HG03097 (cell line): ENCODE results near the gene ZNF592.

ENCODE experiments used
- ATAC-seq: cut with Tn5 transposase; IDR thresholded peaks from one replicate; pipeline ENCODE4 v1.9.1; 2021; ENCODE audit not compliant: unreplicated experiment, low FRiP score

ZNF592 gene, protein sequence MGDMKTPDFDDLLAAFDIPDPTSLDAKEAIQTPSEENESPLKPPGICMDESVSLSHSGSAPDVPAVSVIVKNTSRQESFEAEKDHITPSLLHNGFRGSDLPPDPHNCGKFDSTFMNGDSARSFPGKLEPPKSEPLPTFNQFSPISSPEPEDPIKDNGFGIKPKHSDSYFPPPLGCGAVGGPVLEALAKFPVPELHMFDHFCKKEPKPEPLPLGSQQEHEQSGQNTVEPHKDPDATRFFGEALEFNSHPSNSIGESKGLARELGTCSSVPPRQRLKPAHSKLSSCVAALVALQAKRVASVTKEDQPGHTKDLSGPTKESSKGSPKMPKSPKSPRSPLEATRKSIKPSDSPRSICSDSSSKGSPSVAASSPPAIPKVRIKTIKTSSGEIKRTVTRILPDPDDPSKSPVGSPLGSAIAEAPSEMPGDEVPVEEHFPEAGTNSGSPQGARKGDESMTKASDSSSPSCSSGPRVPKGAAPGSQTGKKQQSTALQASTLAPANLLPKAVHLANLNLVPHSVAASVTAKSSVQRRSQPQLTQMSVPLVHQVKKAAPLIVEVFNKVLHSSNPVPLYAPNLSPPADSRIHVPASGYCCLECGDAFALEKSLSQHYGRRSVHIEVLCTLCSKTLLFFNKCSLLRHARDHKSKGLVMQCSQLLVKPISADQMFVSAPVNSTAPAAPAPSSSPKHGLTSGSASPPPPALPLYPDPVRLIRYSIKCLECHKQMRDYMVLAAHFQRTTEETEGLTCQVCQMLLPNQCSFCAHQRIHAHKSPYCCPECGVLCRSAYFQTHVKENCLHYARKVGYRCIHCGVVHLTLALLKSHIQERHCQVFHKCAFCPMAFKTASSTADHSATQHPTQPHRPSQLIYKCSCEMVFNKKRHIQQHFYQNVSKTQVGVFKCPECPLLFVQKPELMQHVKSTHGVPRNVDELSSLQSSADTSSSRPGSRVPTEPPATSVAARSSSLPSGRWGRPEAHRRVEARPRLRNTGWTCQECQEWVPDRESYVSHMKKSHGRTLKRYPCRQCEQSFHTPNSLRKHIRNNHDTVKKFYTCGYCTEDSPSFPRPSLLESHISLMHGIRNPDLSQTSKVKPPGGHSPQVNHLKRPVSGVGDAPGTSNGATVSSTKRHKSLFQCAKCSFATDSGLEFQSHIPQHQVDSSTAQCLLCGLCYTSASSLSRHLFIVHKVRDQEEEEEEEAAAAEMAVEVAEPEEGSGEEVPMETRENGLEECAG (N-terminal part only)

DNA sequence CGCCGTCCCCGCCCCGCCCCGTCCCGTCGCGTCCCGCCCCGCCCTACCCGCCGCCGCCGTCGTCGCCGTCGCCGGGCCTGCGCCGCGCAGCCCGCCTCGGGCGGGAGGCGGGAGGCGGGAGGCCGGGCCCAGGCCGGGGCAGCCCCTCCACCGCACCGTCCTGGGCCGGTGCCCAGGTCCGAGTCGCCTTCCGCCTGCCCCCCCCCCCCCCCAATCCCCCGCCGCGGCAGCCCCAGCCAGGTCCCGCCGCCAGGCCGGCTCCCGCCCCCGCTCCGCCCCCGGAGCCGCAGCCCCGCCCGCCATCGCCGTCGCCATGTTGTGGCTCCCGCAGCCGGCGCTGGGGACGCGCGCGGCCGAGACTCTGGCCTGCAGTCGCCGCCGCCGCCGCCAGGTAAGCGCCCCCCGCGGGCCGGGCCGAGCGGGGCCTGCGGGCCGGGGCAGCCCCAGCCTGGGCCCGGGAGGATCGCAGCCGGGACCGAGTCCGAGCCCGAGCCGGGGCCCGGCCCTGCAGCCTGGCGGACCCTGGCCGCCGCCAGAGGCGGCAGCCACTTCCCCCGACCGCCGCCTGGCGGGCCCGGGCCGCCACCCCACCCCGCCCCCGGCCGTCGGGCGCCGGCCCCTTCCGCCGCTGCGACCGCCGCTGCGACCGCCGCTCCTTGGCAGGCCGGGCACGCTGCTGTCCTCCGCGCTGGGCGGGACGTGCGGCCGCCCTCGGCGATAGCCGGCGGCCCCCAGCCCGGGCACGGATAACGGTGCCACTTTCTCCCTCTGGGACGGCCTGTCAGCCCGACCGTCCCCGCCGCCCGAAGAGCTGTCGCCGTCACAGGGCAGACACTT is at the start of gene ZNF592:
Gene ZNF592 (plus strand): TSS at position 319 of the 837 bp plus-strand sequence. CDS start 34,084 bp downstream, outside the sequence.
- ATAC-seq = peak; percentile 56

DNA sequence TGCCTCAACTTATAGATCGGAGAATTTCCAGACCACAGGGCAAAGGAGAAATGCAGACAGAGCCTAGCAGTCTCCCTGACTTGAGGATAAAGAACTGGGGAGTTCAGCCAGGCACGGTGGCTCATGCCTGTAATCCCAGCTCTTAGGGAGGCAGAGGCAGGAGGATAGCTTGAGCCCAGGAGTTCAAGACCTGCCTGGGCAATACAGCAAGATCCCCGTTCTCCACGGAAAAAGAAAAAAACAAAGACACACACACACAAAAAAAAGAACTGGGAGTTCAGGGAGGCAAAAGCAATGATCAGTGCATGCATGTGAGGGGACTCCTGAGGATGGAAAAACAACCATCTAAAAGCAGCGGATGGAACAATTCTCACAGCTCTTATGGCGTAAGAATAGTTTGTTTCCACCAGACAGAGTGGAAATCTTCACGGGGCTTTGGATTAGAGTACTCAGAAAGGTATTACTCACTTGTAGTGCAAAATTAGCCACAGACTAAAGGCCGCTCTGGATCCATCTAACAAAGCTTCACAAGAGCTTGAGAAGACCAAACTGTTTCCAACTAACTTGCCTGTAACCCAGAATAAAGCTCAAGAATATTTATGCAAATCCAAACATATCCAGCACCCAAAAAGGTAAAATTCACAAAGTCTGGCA is 48.7 kb upstream of the ZNF592 start:
- no peak for ATAC-seq

DNA sequence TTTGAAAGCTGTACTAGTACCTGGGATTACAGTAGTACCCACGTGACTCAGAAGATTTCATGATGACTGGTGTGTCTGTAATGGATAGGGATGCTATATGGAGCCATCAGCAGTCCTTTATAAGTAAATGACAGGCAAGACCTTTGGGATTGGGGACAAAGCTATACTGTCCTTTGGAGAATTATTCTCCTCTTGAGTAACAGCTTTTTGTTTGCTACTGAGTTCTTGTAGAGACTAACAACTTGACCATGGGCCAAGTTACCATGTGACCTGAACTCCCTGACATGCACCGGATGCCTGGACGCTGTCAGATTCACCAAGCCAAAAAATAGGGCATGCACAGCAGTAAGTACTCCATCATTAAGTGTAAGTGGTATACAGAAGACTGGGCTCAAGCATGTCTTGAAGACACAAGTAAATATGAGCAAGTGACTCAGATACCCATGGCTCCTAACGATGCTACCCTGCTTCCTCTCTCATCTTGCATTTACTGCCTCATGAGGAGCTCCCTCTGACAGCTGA is 45.4 kb upstream of the ZNF592 start:
- ATAC-seq = no peak

DNA sequence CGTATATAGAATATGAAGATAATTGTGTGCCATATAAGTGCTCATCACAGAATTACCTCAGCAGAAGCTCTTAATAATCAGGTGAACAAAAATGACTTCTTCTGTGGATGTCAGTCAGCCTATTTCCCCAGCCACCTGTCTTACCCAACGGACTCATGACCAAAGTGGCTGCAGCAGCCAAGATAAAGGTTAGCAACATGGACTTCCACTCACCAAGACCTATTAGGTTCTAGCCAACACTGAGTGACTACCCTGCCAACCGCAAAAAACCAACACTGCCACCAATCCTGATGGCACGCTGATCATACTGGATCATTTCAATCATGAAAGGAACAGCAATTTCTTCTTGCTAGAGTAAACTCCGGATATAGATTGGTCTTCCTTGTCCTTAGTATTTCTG is 44.6 kb upstream of the ZNF592 start:
- ATAC-seq = no peak

DNA sequence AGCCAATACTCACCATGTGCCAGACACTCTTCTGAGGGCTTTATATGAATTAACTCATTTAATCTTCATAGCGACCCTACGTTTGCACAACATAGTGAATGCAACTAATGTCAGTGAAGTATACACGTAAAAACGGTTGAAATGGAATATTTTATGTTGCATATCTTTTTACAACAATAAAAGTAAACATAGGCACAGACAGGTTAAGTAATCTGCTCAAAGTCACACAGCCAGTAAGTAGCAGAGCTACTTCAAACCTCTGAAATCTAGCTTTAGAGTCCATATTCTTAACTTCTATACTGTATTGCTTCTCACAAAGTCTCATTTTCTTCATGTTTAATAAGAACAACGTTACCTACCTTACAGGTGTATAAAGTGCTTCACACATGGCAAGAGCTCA is 34.0 kb upstream of the ZNF592 start:
- ATAC-seq = no peak

DNA sequence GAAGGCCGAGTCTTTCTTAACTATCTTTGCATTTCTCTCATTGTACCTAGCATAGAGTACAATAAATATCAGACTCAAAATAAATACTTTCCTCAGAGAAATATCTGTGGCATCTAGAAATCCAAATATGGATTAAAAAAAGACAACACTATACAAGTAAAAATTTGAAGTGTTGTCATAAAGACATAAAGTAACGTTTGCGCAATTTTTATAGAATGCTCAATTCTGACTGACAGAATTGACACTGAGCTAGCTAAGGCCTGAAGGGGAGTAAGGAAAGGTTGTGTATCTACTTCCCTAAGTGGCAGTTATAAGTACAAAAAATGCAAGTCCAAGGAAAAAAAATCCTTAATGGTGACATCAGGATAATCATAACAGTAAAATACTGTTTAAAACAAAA is 33.6 kb upstream of the ZNF592 start:
- no peak for ATAC-seq

DNA sequence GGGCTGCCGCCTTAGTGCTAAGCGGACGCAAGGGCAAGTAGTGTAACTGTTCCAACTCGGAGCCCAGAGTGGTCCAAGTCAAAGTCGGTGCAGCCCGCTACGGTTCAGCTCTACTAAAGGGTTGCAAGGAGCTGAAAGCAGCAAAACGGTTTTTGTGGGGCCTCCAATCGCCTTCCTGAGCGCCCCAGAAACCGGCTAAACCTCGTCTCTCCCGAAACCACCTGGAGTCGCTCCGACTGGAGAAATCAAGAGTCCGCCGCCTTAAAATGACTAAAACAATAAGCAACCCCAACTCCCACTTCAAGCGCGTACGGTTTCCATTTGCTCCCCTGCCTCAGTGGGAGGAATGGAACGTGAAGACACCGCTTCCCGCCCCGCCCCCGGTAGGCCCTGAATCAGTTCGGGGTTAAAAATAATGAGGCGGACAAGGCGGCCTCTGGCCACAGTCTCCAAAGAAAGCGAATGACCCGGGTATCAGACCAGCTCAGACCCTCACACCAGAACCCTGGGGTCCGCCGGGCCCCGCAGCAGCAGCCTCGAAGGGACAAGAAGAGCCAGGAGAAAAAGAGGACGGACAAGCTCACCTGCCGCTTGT is 32.9 kb upstream of the ZNF592 start:
- peak; percentile 4 for ATAC-seq

DNA sequence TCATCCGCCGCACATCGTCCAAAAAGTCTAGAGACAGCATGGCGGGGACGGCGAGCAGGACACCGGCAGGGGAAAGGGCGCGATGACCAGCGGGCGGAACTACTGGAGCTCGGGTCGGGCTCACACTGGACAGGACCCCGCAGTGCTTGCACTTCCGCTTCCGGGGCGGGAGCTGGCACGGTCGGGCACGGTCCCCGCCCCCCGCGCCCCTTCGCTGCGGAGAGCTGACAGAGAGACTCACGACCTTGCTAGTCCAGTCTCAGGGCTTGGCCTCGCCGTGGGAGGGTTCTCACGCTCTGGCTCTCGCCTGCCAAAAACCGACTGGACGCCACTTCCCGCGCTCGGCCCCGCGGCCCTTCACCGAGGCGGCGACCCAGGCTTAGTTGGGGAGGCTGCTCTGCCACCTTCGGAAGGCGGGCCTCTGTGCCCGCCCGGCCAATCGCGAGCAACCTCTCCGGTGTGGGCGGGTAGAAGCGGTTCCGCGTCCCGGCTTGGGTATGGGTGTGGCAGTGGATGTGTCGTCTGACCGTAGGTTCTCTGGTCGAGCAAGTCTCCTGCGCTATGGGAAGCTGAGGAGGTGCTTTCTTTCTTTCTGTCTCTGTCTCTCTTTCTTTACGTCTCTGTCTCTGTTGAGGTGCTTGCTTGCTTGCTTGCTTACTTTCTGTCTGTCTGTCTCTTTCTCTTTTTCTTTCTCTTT is 32.2 kb upstream of the ZNF592 start, which contains the start of gene SEC11A:
Gene SEC11A (minus strand): TSS at position 104 of the 697 bp plus-strand sequence. CDS start 64 bp downstream, at position 40.
- ATAC-seq = peak; percentile 92

DNA sequence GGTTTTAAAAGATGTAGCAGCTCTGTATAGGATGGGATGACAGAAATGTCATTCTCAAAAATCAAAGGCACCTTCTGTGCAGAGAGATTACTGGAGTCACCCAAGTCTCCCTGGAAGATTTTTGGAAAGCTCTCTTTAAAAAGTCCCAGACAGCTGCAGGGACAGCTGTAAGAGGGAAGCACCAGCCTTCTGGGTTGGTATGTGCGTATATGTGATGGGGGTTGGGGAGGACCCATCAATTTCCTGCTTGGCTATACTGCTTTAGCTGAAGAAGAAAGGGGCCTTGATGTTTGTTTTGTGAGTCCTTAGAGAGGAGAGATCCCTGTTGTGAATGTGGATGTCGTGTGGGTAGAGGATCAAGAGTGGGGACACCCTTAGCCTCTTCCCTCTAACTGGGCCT is 27.0 kb upstream of the ZNF592 start:
- no peak for ATAC-seq

DNA sequence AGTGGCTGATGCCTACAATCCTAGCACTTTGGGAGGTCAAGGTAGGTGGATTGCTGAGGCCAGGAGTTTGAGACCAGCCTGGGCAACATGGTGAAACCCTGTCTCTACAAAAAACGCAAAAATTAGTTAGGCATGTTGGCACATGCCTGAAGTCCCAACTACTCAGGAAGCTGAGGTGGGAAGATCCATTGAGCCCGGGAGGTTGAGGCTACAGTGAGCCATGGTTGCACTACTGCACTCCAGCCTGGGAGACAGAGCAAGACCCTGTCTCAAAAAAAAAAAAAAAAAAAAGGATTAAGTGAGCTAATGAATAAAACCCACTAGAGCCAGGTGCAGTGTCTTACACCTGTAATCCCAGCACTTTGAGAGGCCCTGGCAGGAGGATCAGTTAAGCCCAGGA is 25.8 kb upstream of the ZNF592 start:
- ATAC-seq = no peak

DNA sequence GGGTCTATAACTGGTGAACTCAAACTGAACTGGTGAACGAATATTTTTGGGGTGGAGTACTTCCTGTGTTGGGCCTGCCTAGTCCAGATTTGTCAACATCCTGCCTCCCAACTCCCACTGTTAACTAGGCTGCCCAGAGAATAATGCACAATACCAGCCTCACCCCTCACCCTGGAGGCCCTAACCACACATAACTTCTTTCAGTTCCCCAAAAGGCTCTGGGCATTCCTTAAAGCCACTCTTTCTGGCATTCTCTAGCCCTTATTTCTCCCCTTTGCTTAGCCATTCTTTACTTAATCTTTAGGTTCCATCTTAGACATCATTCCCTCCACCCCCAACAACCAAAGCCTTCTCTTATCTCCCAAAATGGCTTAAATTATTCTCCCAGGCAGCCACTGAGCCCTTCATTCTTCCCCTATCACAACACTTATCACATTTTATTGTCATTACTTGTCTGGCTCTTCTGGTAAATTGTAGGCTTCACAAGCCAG is 23.3 kb upstream of the ZNF592 start:
- ATAC-seq = peak; percentile 53

DNA sequence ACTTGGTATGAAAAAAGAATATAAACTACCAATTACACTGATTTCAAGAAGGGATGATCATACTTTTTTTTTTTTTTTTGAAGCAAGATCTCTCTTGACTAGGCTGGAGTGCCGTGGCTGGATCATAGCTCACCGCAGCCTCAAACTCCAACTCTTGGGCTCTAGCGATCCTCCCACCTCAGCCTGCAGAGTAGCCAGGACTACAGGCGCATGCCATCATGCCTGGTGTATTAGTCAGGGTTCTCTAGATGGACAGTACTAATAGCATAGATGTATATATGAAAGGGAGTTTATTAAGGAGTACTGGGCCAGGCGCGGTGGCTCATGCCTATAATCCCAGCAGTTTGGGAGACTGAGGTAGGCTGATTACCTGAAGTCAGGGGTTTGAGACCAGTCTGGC is 21.0 kb upstream of the ZNF592 start:
- no peak for ATAC-seq

DNA sequence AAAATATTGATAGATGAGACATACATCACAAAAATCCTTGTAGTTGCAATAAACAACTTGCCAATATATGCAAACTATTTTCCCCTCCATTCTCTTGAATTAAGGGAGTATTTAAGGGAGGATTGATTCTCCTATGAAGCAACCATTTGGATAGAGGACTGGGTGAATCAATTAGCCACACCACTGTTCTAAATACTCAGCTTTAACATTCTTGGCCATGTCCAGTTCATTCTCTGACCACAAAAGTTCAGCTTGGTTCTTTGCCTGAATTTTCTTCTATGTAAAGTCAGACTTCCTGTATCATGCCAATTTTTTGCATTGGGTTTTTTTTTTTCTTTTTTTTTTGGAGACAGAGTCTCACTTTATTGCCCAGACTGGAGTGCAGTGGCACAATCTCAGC is 16.6 kb upstream of the ZNF592 start:
- no peak for ATAC-seq

DNA sequence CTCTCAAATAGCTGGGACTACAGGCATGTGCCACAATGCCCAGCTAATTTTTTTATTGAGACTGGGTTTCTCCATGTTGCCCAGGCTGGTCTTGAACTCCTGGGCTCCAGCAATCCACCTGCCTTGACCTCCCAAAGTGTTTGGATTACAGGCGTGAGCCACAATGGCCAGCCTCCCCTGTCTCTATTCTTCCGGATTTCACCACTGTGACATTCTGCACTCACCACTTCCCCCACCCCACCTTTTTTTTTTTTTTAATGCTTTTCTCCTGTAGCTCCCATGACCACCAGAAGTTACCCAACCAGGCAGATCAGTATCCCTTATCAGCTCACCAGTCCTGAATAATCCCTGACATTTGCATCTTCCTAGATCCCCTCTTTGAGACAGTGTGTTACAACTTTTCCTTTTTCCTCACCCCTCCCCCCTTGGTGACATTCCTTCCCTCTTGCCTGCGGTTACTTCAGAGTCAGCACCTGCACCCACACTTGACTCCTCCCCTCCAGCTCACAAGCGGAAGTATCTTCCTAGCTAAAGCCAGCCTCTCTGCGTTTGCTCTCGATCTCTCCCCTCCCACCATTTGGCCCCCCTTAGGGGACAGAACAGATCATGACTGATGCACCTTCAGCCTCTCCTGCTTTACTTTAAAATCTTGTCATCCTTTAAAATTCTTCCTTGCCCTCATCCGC is 13.5 kb upstream of the ZNF592 start:
- peak; percentile 63 for ATAC-seq

DNA sequence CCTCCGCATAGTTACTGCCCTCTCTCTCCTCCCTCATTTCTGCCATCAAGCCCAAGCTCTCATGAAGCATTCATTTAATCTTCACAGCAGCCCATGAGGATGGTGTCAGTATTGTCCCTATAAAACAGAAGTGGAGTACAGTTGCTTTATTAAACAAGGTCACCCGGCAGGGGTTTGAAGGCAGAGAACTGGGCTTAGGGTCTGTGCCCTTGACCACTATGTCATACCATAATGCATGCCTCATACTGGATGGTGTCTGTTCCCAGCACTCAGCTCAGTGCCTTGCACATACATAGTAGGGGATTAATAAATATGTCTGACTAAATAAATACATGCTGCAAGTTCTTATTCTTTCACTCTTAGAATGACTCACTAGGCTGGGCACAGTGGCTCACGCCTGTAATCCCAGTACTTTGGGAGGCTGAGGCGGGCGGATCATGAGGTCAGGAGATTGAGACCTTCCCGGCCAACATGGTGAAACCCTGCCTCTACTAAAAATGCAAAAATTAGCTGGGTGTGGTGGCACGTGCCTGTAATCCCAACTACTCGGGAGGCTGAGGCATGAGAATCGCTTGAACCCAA is 12.8 kb upstream of the ZNF592 start:
- peak; percentile 43 for ATAC-seq

DNA sequence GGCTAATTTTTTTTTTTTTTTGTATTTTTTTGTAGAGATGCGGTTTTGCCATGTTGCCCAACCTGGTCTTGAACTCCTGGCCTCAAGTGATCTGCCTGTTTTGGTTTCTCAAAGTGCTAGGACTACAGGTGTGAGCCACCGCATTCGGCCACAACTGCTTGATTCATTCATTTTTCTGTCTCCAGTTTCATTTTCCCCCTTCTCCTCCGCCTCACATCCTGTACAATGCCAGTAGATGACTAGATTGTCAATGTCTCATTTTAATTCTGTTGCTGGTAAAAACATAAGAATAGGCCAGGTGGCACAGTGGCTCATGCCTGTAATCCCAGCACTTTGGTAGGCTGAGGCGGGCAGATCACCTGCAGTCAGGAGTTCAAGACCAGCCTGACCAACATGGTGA is 12.0 kb upstream of the ZNF592 start:
- ATAC-seq = peak; percentile 49

DNA sequence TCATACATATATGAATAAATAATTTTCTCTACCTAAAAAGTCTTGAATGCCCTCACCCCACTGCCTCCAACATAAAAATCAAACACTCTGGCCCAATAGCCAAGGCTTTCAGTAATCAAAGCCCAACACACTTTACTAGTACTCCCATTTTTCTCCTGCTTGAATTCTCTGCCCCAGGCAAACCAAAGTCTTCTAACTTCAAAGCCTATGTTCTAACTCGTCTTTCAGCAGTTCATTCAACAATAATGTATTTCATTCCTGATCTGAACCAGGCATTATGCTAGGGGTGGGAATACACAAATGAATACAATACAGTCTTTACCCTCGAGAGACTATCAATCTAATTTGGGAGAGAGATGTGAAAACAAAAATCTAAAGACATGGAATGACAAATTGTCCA is 11.4 kb upstream of the ZNF592 start:
- ATAC-seq = no peak
